ENCODE measurements around the gene UGT1A9. TPM values are rescaled to one million over a fixed set of nuclear protein-coding genes. Genes with fewer than 3 reads are reported as not detected.

UGT1A9 gene
- total RNA-seq, 2 donors from 2014 or later: not detected

DNA sequence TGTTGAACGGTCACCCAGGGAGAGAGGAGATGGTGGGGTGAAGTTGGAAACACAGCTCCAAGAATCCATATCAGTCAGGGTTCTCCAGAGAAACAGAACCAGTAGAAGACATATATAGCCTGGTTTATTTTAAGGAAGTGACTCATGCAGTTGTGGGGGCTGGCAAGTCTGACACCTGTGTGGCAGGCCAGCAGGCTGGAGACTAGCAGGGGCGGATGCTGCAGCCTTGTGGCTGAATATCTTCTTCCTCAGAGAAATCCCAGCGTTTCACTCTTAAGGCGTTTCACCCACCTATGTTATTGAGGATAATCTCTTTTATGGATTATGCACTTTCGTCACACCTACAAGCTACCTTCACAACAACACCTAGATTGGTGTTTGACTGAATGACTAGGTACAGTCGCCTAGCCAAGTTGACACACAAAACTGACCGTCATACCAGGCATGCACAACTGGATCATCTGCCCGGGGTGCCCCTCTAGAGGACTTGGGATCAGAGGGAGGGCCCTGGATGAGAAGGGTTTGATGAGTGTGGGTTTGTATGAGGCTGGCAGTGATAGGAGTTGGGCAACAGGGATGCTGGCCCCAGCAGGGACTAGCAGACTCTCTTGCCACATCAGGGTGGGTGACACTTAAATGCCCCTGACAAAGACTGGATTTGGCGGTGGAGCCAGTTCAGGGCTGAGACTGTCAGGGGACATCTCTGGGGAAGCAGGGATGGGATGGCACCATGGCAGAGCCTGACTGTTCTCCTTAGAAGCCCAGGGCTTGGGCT lies 129.8 kb downstream of the UGT1A9 start:
- peak; percentile 44 for DNase-seq
- Histone ChIP-seq H3K9me3 (ENCODE audit: control insufficient read depth, low read length) (no peaks in the 10 kb centered on the region), H3K27ac (ENCODE audit: low read depth, low read length) (no peak overlapping the region), H3K36me3 (ENCODE audit: control insufficient read depth, insufficient read depth, low read length) (no peaks in the 10 kb centered on the region), H3K4me1 (ENCODE audit: control insufficient read depth, insufficient read depth, low read length) (no peaks in the 10 kb centered on the region), H3K9ac (ENCODE audit: extremely low read depth, low read length, poor library complexity, severe bottlenecking) (no peak overlapping the region), H3K4me3 (ENCODE audit: low read length) (no peak overlapping the region), H3K27me3 (ENCODE audit: control insufficient read depth, insufficient read depth, low read length, poor library complexity, severe bottlenecking) (no peaks in the 10 kb centered on the region)
- no peak overlapping the region for H3K27ac Mint-ChIP-seq
- no peak overlapping the region for H3K4me3 Mint-ChIP-seq
- H3K9me3 Mint-ChIP-seq: peaks cover 5% of the 10 kb centered on the region
- no peaks in the 10 kb centered on the region for H3K4me1 Mint-ChIP-seq
- no peaks in the 10 kb centered on the region for H3K36me3 Mint-ChIP-seq (ENCODE audit: low read depth)
- TF ChIP-seq, protein P1, sequence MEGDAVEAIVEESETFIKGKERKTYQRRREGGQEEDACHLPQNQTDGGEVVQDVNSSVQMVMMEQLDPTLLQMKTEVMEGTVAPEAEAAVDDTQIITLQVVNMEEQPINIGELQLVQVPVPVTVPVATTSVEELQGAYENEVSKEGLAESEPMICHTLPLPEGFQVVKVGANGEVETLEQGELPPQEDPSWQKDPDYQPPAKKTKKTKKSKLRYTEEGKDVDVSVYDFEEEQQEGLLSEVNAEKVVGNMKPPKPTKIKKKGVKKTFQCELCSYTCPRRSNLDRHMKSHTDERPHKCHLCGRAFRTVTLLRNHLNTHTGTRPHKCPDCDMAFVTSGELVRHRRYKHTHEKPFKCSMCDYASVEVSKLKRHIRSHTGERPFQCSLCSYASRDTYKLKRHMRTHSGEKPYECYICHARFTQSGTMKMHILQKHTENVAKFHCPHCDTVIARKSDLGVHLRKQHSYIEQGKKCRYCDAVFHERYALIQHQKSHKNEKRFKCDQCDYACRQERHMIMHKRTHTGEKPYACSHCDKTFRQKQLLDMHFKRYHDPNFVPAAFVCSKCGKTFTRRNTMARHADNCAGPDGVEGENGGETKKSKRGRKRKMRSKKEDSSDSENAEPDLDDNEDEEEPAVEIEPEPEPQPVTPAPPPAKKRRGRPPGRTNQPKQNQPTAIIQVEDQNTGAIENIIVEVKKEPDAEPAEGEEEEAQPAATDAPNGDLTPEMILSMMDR (conservative IDR thresholded peaks at IDR 0.05): no peak
- 85 to 89% methylated on average over 3 to 9 of the region's 9 CpGs for WGBS, 2 experiments (ENCODE audit: insufficient coverage in 1 of 2, insufficient read length in 1 of 2)
- peaks cover 14% of the 10 kb centered on the region for H3K27me3 Mint-ChIP-seq (ENCODE audit: insufficient read depth)

DNA sequence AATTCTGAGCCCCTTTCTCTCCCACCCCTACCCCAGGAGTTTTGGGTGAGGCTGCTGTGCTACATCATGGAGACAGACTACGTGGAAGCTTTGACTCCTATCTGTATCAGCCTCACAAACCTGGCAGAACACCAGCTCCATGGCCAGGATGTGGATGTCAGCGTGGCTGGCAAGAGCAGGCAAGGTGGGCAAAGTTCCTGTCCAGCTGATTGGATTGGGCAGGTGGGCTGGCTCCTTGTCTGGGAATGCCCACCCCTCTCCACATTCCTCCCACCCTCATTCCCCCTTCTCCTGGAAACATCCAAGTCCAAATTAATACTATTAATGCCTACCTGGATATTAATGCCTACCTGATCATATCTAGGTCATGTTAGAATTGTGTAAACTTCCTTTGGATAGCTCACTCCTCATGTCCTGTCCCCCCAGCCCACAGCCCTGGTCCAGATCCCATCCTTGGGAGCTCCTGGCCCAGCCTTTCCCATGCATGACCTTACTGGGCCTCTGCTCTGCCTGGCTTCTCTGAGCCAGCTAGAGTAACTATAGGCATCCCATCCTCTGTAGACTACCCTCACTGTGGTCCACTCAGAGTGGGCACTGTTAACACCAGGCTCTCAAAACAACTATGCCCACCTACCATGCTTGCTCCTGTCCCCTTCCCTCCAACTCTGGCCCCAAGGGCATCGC lies 130.6 kb downstream of the UGT1A9 start:
- no peaks in the 10 kb centered on the region for H3K27me3 ChIP-seq (ENCODE audit: control insufficient read depth, insufficient read depth, low read length, poor library complexity, severe bottlenecking)
- peak; percentile 23 for DNase-seq
- Mint-ChIP-seq H3K27me3 (ENCODE audit: insufficient read depth) (peaks cover 14% of the 10 kb centered on the region), H3K27ac (no peak overlapping the region), H3K36me3 (ENCODE audit: low read depth) (no peaks in the 10 kb centered on the region), H3K4me3 (no peak overlapping the region), H3K9me3 (peaks cover 5% of the 10 kb centered on the region), H3K4me1 (no peaks in the 10 kb centered on the region)
- no peaks in the 10 kb centered on the region for H3K9me3 ChIP-seq (ENCODE audit: control insufficient read depth, low read length)
- no peaks in the 10 kb centered on the region for H3K36me3 ChIP-seq (ENCODE audit: control insufficient read depth, insufficient read depth, low read length)
- 80 to 83% methylated on average over 1 to 3 of the region's 3 CpGs for WGBS, 2 experiments (ENCODE audit: insufficient coverage in 1 of 2, insufficient read length in 1 of 2)
- H3K4me3 ChIP-seq (ENCODE audit: low read length): no peak overlapping the region
- no peak overlapping the region for H3K9ac ChIP-seq (ENCODE audit: extremely low read depth, low read length, poor library complexity, severe bottlenecking)
- TF ChIP-seq, protein P1 (conservative IDR thresholded peaks at IDR 0.05): no peak
- no peak overlapping the region for H3K27ac ChIP-seq (ENCODE audit: low read depth, low read length)
- no peaks in the 10 kb centered on the region for H3K4me1 ChIP-seq (ENCODE audit: control insufficient read depth, insufficient read depth, low read length)

DNA sequence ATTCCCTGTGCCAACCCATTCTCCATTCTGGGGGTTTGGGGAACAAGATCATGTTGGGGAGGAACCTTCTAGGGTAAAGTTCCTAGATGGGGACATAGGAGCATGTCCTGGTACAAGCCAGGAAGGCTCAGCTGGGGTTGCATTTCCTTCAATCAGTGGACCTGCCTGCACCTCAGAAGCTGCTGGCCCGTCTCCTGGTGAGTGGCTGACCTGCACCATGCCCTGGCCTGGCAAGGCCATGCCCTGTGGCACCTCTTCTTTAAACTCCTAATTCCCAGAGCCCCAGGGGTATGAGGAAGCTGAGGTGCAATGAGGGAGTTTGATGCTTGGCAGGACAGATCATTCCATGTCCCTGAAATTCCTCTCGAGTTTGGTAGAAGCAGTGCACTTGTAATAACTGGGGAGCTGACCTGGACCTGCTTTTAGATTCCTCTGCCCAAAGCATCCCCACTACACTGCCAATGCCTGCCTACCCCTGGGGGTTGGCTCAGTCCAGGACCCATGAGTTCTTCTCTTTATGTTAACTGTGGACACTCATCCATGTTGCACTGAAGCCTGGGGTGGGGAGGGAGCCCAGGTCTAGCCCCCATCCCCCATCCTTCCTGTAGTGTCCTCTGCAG lies 131.7 kb downstream of the UGT1A9 start:
- H3K36me3 Mint-ChIP-seq (ENCODE audit: low read depth): no peaks in the 10 kb centered on the region
- H3K4me3 ChIP-seq (ENCODE audit: low read length): no peak overlapping the region
- TF ChIP-seq, protein P1 (conservative IDR thresholded peaks at IDR 0.05): no peak
- peaks cover 12% of the 10 kb centered on the region for H3K27me3 Mint-ChIP-seq (ENCODE audit: insufficient read depth)
- whole genome bisulfite sequencing, 2 experiments (ENCODE audit: insufficient coverage in 1 of 2, insufficient read length in 1 of 2): 85 to 100% methylated on average over 1 to 2 of the region's 2 CpGs
- H3K27ac Mint-ChIP-seq: no peak overlapping the region
- no peaks in the 10 kb centered on the region for H3K36me3 ChIP-seq (ENCODE audit: control insufficient read depth, insufficient read depth, low read length)
- DNase-seq: no peak
- H3K4me1 Mint-ChIP-seq: no peaks in the 10 kb centered on the region
- peaks cover 5% of the 10 kb centered on the region for H3K9me3 Mint-ChIP-seq
- no peak overlapping the region for H3K4me3 Mint-ChIP-seq
- no peaks in the 10 kb centered on the region for H3K4me1 ChIP-seq (ENCODE audit: control insufficient read depth, insufficient read depth, low read length)
- no peak overlapping the region for H3K27ac ChIP-seq (ENCODE audit: low read depth, low read length)
- no peak overlapping the region for H3K9ac ChIP-seq (ENCODE audit: extremely low read depth, low read length, poor library complexity, severe bottlenecking)
- H3K27me3 ChIP-seq (ENCODE audit: control insufficient read depth, insufficient read depth, low read length, poor library complexity, severe bottlenecking): no peaks in the 10 kb centered on the region
- no peaks in the 10 kb centered on the region for H3K9me3 ChIP-seq (ENCODE audit: control insufficient read depth, low read length)

Data from endodermal cell (in vitro differentiated cells).